Fibroblast of peridontal ligament (primary cell): ENCODE results near the gene CCDC91.
A peak's percentile ranks its signal among the peaks of the same experiment; 100 is the strongest.
"Not testable (repeated sequence)": the region's sequence is repeated elsewhere in the genome, so short reads cannot be mapped to it uniquely, and the experiment has no call there.

Source experiments
- DNase-seq: peaks from one replicate; pipeline ENCODE4 v3.0.0-alpha.2; 2010; ENCODE audit errors: extremely low read depth

The CCDC91 gene

DNA sequence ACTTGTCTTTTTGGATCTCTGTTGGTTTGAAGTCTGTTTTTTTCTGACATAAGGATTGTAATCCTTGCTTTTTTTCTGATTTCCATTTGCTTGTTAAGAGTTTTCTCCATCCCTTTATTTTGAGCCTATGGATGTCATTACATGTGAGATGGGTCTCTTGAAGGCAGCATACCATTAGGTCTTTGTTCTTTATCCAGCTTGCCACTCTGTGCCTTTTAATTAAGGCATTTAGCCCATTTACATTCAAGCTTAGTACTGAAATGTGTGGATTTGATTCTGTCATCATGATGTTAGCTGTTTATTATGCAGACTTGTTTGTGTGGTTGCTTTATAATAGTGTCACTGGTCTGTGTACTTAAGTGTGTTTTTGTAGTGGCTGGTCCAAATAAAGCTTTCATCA, 100.0 kb downstream of the CCDC91 start:
- no peak for DNase-seq

GRCh38 chr12:28292699-28293098, 102.4 kb downstream of the CCDC91 start:
- no peak for DNase-seq

DNA sequence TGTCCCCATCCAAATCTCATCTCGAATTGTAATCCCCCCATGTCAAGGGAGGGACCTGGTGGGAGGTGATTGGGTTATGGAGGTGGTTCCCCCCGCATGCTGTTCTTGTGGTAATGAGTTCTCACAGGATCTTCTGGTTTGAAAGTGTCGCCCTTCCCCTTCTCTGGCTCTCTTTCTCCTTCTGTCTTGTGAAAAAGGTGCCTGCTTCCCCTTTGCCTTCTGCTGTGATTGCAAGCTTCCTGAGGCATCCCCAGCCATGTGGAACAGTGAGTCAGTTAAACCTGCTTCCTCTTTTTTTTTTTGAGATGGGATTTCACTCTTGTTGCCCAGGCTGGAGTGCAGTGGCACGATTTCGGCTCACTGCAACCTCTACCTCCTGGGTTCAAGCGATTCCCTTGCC, 104.0 kb downstream of the CCDC91 start:
- no peak for DNase-seq

GRCh38 chr12:28296287-28296686, 106.0 kb downstream of the CCDC91 start:
- DNase-seq = no peak

DNA sequence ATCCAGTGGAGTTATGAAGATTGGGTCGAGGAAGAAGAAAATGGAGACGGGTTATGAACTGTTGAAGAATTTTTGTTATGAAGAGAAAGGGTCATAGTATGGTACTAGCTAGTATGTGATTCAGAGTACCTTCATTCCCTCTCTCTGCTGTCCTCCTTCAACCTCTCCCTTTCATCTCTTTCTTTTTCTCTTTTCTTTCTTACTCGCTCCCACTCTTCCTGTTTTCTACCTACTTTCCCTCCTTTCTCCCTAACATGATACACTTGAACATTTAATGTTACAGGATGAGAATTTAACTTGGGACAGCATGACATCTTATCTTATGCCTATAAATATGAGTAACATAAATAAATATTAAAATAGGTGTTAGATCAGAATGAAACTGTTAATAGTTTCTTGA, 112.9 kb downstream of the CCDC91 start:
- no peak for DNase-seq

GRCh38 chr12:28306535-28306934, 116.3 kb downstream of the CCDC91 start:
- peak; percentile 64 for DNase-seq

DNA sequence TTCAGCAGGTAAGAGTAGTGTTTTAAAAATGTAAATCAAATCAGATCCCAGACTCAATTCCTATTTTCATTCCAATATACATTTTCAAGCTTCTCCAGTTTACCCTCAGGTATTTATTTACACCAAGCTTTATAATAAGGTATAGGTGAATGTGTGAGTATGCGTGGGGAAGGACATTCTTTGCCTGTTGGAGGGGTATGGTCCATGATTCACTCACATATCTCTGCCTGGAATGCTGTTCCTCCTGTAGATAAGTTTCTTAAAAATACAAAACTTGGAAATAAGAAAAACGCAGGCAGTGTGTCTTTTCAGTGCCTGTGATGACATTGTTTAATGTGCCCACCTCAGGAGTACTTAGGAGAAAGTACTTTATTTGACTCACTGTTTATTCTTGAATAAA, 118.6 kb downstream of the CCDC91 start:
- DNase-seq = no peak

DNA sequence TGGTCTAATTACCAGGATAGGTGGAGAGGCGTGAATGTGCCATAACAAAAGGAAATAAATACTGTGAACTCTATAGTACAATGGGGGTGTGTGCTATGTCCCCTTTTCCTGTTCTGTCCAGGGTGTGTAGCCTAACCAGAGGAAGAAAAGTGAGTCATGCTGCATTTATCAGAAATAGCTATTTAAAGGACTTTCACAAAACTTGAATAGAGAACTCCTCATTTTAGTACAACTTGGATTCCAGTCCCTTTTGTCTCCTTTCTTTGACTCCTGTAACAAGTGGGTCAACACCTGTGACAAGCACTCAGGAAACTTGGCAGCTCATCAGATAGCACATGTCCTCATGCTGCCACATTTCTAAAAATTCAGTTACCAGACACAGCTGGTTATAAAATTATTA, 123.4 kb downstream of the CCDC91 start:
- peak; percentile 27 for DNase-seq

GRCh38 chr12:28316049-28316448, 125.8 kb downstream of the CCDC91 start:
- peak; percentile 21 for DNase-seq

GRCh38 chr12:28318273-28318672, 128.0 kb downstream of the CCDC91 start:
- no peak for DNase-seq

- no peak for DNase-seq
These were observed 130.1 kb downstream of the CCDC91 start for GRCh38 chr12:28320353-28320752.

DNA sequence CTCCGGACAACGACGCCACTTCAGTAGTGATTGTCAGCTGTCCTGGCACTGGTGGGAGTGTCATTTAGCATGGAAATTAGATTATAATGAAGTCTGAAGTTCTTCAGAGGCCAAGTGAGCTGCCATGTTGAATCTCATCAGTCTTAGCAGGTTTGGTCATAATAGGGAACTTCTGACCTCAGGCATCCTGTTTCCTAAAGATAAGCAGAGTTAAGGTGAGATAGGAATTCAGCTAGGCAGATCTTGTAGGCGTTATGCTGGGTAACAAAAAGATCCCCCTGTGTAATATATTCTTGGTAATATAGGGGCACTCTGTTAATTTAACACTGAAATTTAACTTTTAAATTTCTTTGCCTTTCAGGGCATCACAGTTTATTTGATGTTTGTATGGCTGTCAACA, 137.5 kb downstream of the CCDC91 start:
- no peak for DNase-seq

DNA sequence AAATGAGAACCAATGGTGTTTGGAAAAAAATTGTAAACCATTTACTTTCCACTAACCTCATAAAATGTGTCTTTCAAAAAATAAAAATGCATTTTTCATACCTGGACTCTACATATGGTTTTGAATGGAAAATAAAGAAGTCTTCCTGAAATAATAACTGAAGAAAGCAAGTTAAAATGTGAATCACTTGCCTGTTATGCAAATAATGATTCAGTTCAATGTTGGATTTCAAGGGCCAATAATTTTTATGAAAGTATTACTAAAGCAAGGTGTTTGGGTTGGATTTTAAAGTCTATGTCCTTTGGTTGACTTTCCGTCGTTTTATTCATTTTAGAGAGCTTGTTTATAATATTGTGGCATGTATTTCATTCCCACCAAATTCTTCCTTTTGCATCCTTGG, 138.7 kb downstream of the CCDC91 start:
- no peak for DNase-seq

- DNase-seq = not testable (repeated sequence)
These were observed 139.5 kb downstream of the CCDC91 start for GRCh38 chr12:28329727-28330126.

- not testable (repeated sequence) for DNase-seq
These were observed 140.0 kb downstream of the CCDC91 start for GRCh38 chr12:28330232-28330631.

DNA sequence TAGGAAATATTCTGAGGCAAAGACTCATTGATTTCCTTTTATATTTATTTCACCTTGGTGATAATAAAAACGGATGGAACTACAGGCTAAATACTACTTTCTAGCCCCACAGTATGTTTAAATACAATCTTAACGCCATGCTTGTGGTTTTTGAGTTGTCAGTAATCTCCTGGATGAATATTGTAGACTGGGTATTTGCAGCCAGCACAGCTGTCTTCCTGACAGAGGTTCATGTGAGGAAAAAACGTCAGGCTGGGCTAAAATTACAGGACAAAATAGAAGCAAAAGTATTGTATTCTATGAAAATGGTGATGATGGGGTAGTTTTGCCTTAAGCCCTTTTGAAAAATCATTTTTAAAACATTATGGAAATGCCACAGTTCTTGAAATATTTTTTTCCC, 140.9 kb downstream of the CCDC91 start:
- peak; percentile 36 for DNase-seq

GRCh38 chr12:28340261-28341045, 150.2 kb downstream of the CCDC91 start:
- peak; percentile 80 for DNase-seq

- DNase-seq = no peak
These were observed 153.5 kb downstream of the CCDC91 start for GRCh38 chr12:28343713-28344112.

GRCh38 chr12:28346567-28346966, 156.3 kb downstream of the CCDC91 start:
- DNase-seq = no peak

DNA sequence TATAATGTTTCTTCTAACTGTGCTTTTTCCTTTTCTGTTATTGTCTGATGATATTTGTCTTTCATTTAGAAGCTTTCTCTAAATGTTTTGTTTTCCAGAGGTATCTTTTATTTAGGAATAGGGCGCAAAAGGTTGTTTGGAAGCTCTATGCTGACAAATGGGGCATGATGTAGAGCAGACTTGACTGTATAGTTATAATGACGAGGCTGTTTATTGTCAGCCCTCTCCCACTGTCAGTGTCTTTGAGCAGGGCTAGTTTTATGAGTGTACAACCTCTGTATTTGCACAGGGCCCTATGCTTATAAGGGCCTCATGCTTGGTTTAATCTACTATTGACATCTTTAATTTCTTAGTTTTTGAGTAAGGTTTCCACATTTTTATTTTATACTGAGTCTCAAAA, 158.9 kb downstream of the CCDC91 start:
- DNase-seq = no peak

- no peak for DNase-seq
These were observed 160.2 kb downstream of the CCDC91 start for GRCh38 chr12:28350502-28350901.

DNA sequence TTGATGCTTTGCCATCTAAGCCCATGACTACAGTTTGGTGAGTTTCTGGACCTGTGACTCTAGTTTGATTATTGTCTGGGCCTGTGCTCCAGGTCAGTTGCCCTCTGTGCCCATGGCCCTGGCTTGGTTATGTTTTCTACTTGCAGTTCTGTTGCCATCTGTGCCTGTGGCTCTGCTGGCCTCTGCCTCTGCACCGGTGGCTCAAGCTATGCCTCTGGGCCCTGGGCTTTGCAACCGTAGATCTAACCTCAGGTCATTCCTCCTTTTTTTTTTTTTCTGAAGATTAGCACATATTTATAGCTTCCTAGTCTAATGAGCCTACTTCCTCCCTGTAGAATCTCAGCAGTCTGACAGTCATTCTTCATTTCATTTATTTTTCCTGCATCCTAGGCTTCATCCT, 161.2 kb downstream of the CCDC91 start:
- no peak for DNase-seq

GRCh38 chr12:28355161-28355560, 164.9 kb downstream of the CCDC91 start:
- no peak for DNase-seq

GRCh38 chr12:28360253-28360652, 170.0 kb downstream of the CCDC91 start:
- no peak for DNase-seq
